GM19455 (cell line): Measurements from ENCODE around the gene PLN.

Experiments
- ATAC-seq: cut with Tn5 transposase; IDR thresholded peaks from one replicate; pipeline ENCODE4 v1.9.1; 2021; ENCODE audit not compliant: unreplicated experiment

Gene PLN

DNA sequence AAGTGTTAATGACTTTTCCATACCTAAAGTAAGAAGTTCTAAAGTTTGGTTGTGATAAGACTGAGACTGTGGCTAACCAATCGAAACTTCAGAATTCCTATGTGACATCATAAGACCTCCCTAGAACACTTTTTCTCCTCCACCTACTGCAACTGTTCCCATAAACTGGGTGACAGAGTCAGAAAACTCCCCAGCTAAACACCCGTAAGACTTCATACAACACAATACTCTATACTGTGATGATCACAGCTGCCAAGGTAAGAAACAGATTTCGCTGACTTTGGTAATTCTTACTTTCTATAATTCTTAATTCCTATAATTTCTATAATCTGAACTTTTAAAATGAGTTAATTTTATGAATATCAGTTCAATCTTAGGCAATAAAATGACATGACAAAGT, at the start of gene PLN:
PLN (plus strand) TSS at position 161 of the 400 bp plus-strand sequence. CDS start 10,626 bp downstream, outside the sequence.
- ATAC-seq = no peak

GRCh38 chr6:118500130-118501015, 47.7 kb upstream of the PLN start:
- ATAC-seq = no peak

DNA sequence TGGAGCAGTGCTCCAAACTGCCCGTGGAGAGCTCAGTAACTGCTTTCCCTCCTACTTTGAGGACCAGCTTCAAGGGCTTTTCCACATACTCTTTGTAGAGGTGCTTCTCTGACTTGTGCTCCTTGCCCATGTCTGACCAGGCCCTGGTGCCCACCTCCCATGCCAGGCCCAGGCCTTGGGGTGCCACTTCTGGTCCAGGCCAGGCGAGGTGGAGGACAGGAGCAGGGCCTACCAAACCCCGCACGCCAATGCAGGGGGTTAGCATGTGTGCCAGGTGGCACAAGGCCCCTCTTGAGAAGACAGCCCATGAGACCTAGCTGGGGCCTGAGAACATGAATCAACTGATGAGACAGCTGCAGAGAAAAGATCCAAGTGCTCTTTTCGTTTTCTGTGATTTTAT, 47.0 kb upstream of the PLN start:
- no peak for ATAC-seq

DNA sequence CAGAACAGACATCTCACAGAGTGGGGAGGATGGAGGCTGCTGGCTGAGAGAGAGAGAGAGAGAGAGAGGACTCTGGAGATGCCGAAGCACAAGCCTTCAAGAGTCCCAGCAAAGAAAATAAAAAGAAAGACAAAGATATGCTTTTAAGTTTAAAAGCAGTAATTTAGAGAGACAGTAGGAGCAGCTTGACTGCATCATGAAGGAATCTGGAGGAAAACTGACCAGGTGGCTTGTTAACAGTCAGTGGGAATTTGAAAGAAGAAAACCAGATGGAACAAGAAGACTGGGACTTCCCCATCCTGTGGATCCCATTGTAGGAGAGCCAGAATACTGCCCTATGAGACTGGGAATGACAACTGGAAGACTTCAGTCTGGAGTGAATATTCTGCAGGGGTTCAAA, 46.3 kb upstream of the PLN start:
- ATAC-seq = no peak

- ATAC-seq = no peak
Measured at GRCh38 chr6:118502169-118502568, 45.9 kb upstream of the PLN start.

- no peak for ATAC-seq
Measured at GRCh38 chr6:118504611-118505010, 43.5 kb upstream of the PLN start.

GRCh38 chr6:118505656-118506055, 42.4 kb upstream of the PLN start:
- no peak for ATAC-seq

DNA sequence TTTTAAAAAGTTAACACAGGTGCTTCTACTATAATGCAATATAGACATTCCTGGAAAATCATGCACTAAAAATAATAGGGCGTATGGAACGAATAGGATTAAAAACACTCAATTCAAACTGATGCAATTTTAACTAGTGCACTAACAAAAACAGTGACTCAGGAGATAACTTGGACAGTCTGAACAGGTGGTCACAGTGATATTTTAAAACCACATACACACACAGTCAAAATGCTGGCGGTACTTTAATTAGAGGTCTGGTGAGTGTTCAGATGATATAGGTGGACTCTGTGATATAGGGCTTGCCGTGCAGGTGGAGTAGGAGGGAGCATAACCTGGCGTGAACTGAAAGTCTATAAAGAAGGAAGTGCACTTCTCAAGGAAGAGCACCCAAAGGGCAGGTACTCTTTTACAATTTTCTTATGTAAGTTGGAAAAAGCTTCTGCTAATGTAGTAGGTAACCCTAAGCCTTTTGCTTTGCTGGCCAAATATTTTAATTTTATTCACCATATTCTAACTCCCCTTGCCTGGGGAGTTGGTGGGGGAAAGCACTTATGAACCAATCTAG, 41.9 kb upstream of the PLN start:
- no peak for ATAC-seq

DNA sequence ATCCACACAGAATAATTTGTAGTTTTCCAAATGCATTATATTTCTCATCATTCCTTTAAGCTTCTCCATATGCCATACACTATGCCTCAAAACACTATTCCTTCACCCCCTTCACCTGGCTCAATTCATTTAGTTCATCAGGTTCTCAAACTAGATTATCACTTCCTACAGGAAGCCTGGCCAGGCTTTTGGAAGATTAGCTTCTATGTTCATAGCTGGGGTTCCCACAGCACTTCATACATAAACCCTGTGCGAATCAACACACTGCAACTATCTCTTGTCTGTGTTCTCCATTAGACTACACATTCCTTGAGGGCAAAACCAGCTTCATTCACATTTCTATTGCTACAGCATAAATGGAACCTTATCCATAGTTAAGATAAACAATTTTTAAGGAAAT, 40.5 kb upstream of the PLN start:
- ATAC-seq = no peak

- ATAC-seq = no peak
Measured at GRCh38 chr6:118509009-118509617, 39.0 kb upstream of the PLN start.

GRCh38 chr6:118511930-118512715, 36.0 kb upstream of the PLN start:
- no peak for ATAC-seq

DNA sequence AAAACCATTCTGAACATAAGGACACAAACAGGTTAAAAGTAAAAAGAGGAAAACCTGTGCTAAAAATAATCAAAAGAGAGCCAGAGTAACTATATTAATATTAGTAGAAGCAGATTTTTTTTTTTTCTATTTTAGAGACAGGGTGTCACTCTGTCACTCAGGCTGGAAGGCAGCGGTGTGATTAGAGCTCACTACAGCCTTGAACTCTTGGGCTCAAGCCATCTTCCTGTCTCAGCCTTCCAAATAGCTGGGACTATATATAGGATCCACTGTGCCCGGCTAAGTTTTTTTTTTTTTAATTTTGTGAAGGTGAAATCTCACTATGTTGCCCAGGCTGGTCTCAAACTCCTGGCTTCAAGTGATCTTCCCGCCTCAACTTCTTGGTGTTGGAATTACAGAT, 33.4 kb upstream of the PLN start:
- no peak for ATAC-seq

DNA sequence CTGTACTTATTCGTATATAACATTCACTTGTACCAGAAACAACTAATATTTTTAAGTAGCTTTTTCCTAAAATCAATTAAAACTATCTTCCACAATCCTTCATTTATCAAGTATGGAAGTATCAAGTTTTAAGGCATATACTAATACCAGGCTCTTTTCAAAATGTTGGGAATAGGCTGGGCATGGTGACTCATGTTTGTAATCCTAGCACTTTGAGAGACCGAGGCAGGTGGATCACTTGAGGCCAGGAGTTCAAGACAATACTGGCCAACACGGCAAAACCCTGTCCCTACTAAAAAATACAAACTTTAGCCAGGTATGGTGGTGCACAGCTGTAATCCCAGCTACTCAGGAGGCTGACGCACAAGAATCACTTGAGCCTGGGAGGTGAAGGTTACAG, 25.7 kb upstream of the PLN start:
- no peak for ATAC-seq

GRCh38 chr6:118523216-118523615, 24.9 kb upstream of the PLN start:
- ATAC-seq = no peak

DNA sequence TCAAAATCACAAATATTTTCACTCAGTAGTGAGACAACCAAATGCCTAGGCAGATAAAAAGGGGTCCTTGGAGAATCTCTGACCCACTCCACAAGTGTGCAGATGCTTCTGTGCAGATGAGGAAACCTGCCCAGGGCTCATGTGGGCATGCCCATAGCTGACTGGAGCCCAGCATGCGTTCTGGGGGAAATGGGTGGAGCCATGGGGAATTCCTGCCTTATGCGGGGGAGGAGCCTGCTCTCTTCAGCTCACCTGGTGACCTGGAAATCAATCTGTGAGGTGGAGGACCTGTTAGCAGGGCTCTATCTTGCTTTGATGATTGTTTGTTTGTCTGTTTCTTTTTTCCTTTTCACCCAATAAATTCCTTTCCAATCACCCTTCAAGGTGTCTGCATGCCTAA, 23.4 kb upstream of the PLN start:
- no peak for ATAC-seq

- no peak for ATAC-seq
Measured at GRCh38 chr6:118525913-118526780, 21.9 kb upstream of the PLN start.

DNA sequence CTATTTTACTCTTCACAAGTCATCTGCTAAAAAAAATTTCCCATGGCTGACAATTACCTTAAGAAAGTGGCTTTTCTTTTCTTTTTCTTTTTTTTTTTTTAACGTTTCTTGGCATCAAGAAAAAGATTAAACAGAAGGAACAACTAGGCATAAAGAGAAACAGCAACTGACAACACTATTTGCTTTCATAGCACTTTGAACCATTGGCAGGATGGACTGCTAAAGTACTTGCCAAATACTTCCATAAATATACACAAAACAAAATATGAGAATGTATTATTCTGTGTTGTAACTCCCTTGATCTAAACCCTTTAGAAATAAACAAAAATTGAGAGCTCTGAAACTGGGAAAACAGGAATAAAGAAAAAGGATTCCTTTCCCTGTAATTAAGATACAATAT, 20.0 kb upstream of the PLN start:
- ATAC-seq = no peak

- ATAC-seq = no peak
Measured at GRCh38 chr6:118529756-118530155, 18.3 kb upstream of the PLN start.

GRCh38 chr6:118530942-118531341, 17.2 kb upstream of the PLN start:
- ATAC-seq = no peak

GRCh38 chr6:118535176-118535844, 12.8 kb upstream of the PLN start:
- no peak for ATAC-seq
